IMR-90 (cell line): ENCODE measurements around the gene PRKCA. TPM values are rescaled to one million over a fixed set of nuclear protein-coding genes. Genes with fewer than 3 reads are reported as not detected.

ENCODE experiments used
- ATAC-seq: fragments of 200-7000 bp; cut with Tn5 transposase; 2 replicates; pipeline ENCODE4 v1.9.1; 2020; ENCODE audit warnings: low read depth, mild to moderate bottlenecking, moderate library complexity
- BruUV-seq: library from RNA; stranded (reverse); fragments of 400-500 nt; replicated peaks from 2 replicates; lab custom pipeline; 2021; lab: Mats Ljungman, UMichigan
- CTCF ChIA-PET: fragments of 300-600 bp; formaldehyde crosslinking; extraction: SDS; loops from one replicate; lab custom pipeline; 2021; ENCODE audit warnings: antibody characterized with exemption; lab: Yijun Ruan, JAX
- POLR2A ChIA-PET: fragments of 300-600 bp; sonication (Branson Sonifier 250); formaldehyde crosslinking; loops from one replicate; lab custom pipeline; 2022; ENCODE audit warnings: antibody characterized with exemption; ENCODE audit not compliant: unreplicated experiment; lab: Charles Lee
- DNase-seq: peaks from one replicate; pipeline ENCODE4 v3.0.0; 2013
- H2AFZ ChIP-seq: replicated peaks from 2 replicates; pipeline ENCODE3; 2013; ENCODE audit warnings: low read length, mild to moderate bottlenecking; ENCODE audit not compliant: poor library complexity
- H2AK5ac ChIP-seq: 2 replicates; pipeline ENCODE4 v1.6.1; 2013; ENCODE audit warnings: low read depth, low read length, inconsistent platforms
- H2AK9ac ChIP-seq: replicated peaks from 2 replicates; pipeline ENCODE3; 2013; ENCODE audit warnings: mild to moderate bottlenecking, low read depth, low read length, moderate library complexity; ENCODE audit not compliant: poor library complexity
- H2BK120ac ChIP-seq: 2 replicates; pipeline ENCODE4 v1.6.1; 2013; ENCODE audit warnings: low read depth, low read length, inconsistent platforms
- H2BK15ac ChIP-seq: 3 replicates; pipeline ENCODE4 v1.6.1; 2013; ENCODE audit warnings: low read depth, low read length, inconsistent platforms
- H2BK20ac ChIP-seq: 2 replicates; pipeline ENCODE4 v1.6.1; 2013; ENCODE audit warnings: low read depth, mild to moderate bottlenecking, inconsistent platforms, low read length, moderate library complexity
- H2BK5ac ChIP-seq: 2 replicates; pipeline ENCODE4 v1.6.1; 2013; ENCODE audit warnings: mild to moderate bottlenecking, low read depth, low read length, inconsistent platforms; ENCODE audit not compliant: poor library complexity, severe bottlenecking
- H3K14ac ChIP-seq: replicated peaks from 2 replicates; pipeline ENCODE4 v1.6.1; 2013; ENCODE audit warnings: low read depth, low read length, inconsistent platforms
- H3K18ac ChIP-seq: 2 replicates; pipeline ENCODE4 v1.6.1; 2013; ENCODE audit warnings: low read depth, low read length, control low read depth
- H3K23ac ChIP-seq: 2 replicates; pipeline ENCODE4 v1.6.1; 2013; ENCODE audit warnings: low read depth, low read length, inconsistent platforms
- H3K27ac ChIP-seq: 2 replicates; pipeline ENCODE4 v1.5.1; 2013; ENCODE audit warnings: mild to moderate bottlenecking, control low read depth, low read length; ENCODE audit not compliant: insufficient read depth
- H3K27me3 ChIP-seq: 2 replicates; pipeline ENCODE4 v1.6.1; 2013; ENCODE audit warnings: low read length; ENCODE audit not compliant: control insufficient read depth, insufficient read depth
- H3K36me3 ChIP-seq: 2 replicates; pipeline ENCODE4 v1.6.1; 2013; ENCODE audit warnings: low read length, mixed read lengths; ENCODE audit not compliant: control insufficient read depth, insufficient read depth
- H3K4ac ChIP-seq: 2 replicates; pipeline ENCODE4 v1.6.1; 2013; ENCODE audit warnings: low read depth, low read length, inconsistent platforms
- H3K4me1 ChIP-seq: 2 replicates; pipeline ENCODE4 v1.6.1; 2013; ENCODE audit warnings: low read length, mixed read lengths; ENCODE audit not compliant: control insufficient read depth, insufficient read depth
- H3K4me2 ChIP-seq: 2 replicates; pipeline ENCODE4 v1.6.1; 2013; ENCODE audit warnings: low read depth, mild to moderate bottlenecking, control low read depth, low read length, moderate library complexity
- H3K4me3 ChIP-seq: 2 replicates; pipeline ENCODE4 v1.5.1; 2013; ENCODE audit warnings: low read depth, mild to moderate bottlenecking, control low read depth, low read length, moderate library complexity; ENCODE audit not compliant: insufficient read depth
- H3K56ac ChIP-seq: 2 replicates; pipeline ENCODE4 v1.6.1; 2013; ENCODE audit warnings: low read length, inconsistent platforms; ENCODE audit not compliant: insufficient read depth; ENCODE audit errors: extremely low read depth
- H3K79me1 ChIP-seq, 2 experiments: 2 replicates each; pipeline ENCODE4 v1.6.1; 2013; ENCODE audit warnings: low read length in 2 of 2, inconsistent platforms in 1 of 2, low read depth in 1 of 2
- H3K9ac ChIP-seq: 2 replicates; pipeline ENCODE4 v1.6.1; 2013; ENCODE audit warnings: low read depth, low read length, control low read depth
- H3K9me1 ChIP-seq: 2 replicates; pipeline ENCODE4 v1.6.1; 2013; ENCODE audit warnings: low read length, inconsistent platforms; ENCODE audit not compliant: insufficient read depth
- H3K9me3 ChIP-seq: 2 replicates; pipeline ENCODE4 v1.6.1; 2013; ENCODE audit warnings: low read length; ENCODE audit not compliant: control insufficient read depth, insufficient read depth
- H4K20me1 ChIP-seq: 2 replicates; pipeline ENCODE4 v1.6.1; 2013; ENCODE audit warnings: low read length, inconsistent platforms; ENCODE audit not compliant: insufficient read depth
- H4K5ac ChIP-seq: 2 replicates; pipeline ENCODE4 v1.6.1; 2013; ENCODE audit warnings: mild to moderate bottlenecking, low read depth, low read length, control low read depth
- H4K8ac ChIP-seq, 2 experiments: 2 replicates each; pipeline ENCODE4 v1.6.1; 2013; ENCODE audit warnings: low read depth in 2 of 2, low read length in 2 of 2, control low read depth in 1 of 2, inconsistent platforms in 1 of 2
- H4K91ac ChIP-seq: 2 replicates; pipeline ENCODE4 v1.6.1; 2013; ENCODE audit warnings: low read depth, low read length, inconsistent platforms; ENCODE audit not compliant: insufficient read depth
- WGBS, 2 experiments: methylation state at CpG; one replicate each; pipeline versions ENCODE4 v1.1.5 to v1.1.7; 2013; ENCODE audit warnings: missing lambda C conversion rate in 2 of 2; ENCODE audit not compliant: insufficient read length in 1 of 2; ENCODE audit errors: extremely low coverage in 2 of 2; 5-methylcytosine and 5-hydroxymethylcytosine counted together
- dilution Hi-C: fragments of 300-500 bp; cut with HindIII; formaldehyde crosslinking; loops from one replicate; pipeline ENCODE4 v1.14.3; 2018; ENCODE audit warnings: low sequenced_read_pairs; ENCODE audit not compliant: unreplicated experiment
- in situ Hi-C: fragments of 300-500 bp; cut with MboI; formaldehyde crosslinking; loops from 3 replicates; pipeline ENCODE4 v1.14.3; 2019; ENCODE audit warnings: low sequenced_read_pairs, inconsistent platforms, mixed read lengths
- intact Hi-C: fragments of 100-400 bp; cut with micrococcal nuclease; formaldehyde crosslinking; loops from 2 replicates; pipeline ENCODE4 v1.10.0; 2022
- polyA plus RNA-seq, 3 experiments: library from polyadenylated mRNA; depleted of rRNA; stranded (reverse); fragments of >200 nt; gene quantifications; 2 replicates each; pipeline ENCODE4 v1.2.3, GENCODE V29; 2012; ENCODE audit warnings: low replicate concordance in 1 of 3
- total RNA-seq: library from RNA; depleted of rRNA; stranded (reverse); fragments of >200 nt; gene quantifications from 2 replicates; pipeline ENCODE4 v1.2.3, GENCODE V29; 2012
- TF ChIP-seq, protein P1 (sequence below): fragments of 150-350 bp; IDR thresholded peaks from 2 replicates; pipeline ENCODE4 v1.6.1; 2016; ENCODE audit warnings: low read depth, mild to moderate bottlenecking, low read length, moderate library complexity, borderline replicate concordance

The PRKCA gene
- total and polyA plus RNA-seq, 2 of the 4 experiments (the other 2 are of a cell fraction), result 31.0 to 46.0 TPM

DNA sequence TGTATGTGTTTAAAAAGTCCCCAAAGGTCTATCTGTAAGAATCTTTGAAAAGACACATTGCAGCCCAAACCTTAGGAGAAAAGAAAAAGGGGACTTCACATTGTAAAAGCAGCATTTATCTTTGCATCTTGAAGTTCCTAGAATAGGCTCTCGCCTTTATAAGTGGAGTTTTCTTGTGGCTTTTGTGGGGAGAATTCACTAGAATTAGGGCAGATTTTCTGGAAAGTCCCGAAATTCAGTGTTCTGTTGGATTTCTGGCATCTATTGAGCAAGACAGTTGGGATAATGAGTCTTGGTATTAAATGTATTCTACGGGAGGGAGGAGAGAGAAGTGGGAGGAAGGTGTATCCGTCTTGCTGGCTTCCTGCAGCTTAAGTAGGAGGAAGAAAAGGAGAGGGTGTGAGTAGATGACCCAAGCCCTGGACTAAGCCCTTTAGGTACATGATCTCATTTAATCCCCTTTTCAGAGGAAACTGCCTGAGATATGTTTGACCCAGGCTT lies 62.6 kb downstream of the PRKCA start:
- Histone ChIP-seq H2AFZ (no peak overlapping the region), H3K14ac (no peak overlapping the region), H3K36me3 (no peaks in the 10 kb centered on the region; the same call in none of the 2 replicates), H3K27me3 (no peaks in the 10 kb centered on the region), H2BK120ac (no peak overlapping the region), H2BK15ac (no peak overlapping the region), H4K8ac (no peak overlapping the region), H4K5ac (no peak overlapping the region), H3K27ac (no peak overlapping the region), H3K9me1 (peaks cover 17% of the 10 kb centered on the region; the same call in 1 of the 2 replicates), H2AK5ac (no peak overlapping the region), H3K56ac (no peak overlapping the region), H4K20me1 (peaks cover 41% of the 10 kb centered on the region), H3K9me3 (no peaks in the 10 kb centered on the region), H2BK20ac (no peak overlapping the region), H3K4ac (no peak overlapping the region), H3K18ac (no peak overlapping the region), H3K4me2 (no peak overlapping the region), H2AK9ac (no peak overlapping the region), H4K91ac (no peak overlapping the region), H2BK5ac (no peak overlapping the region), H3K4me3 (no peak overlapping the region), H3K4me1 (peaks cover 3% of the 10 kb centered on the region; the same call in 1 of the 2 replicates), H3K79me1 (peaks cover 45 to 85% of the 10 kb centered on the region in 2 experiments), H3K23ac (peak overlapping the region; percentile 55; the same call in 1 of the 2 replicates), H3K9ac (no peak overlapping the region)
- ATAC-seq, result no peak
- WGBS, 2 experiments, result 57% methylated on average over 4 of the region's 4 CpGs; no CpG with 5 or more reads in 1 of the 2 experiments
- no peak for DNase-seq
- POLR2A ChIA-PET, result no interaction called here
- TF ChIP-seq, protein P1, sequence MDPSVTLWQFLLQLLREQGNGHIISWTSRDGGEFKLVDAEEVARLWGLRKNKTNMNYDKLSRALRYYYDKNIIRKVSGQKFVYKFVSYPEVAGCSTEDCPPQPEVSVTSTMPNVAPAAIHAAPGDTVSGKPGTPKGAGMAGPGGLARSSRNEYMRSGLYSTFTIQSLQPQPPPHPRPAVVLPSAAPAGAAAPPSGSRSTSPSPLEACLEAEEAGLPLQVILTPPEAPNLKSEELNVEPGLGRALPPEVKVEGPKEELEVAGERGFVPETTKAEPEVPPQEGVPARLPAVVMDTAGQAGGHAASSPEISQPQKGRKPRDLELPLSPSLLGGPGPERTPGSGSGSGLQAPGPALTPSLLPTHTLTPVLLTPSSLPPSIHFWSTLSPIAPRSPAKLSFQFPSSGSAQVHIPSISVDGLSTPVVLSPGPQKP, result no peak
- in situ Hi-C loops, result no loop called here
- CTCF ChIA-PET, result no interaction called here
- intact Hi-C loops, result no loop called here
- BruUV-seq, result no TSS peak
- dilution Hi-C loops, result no loop called here
